Measurements from ENCODE around the gene ZFP92.

DNA sequence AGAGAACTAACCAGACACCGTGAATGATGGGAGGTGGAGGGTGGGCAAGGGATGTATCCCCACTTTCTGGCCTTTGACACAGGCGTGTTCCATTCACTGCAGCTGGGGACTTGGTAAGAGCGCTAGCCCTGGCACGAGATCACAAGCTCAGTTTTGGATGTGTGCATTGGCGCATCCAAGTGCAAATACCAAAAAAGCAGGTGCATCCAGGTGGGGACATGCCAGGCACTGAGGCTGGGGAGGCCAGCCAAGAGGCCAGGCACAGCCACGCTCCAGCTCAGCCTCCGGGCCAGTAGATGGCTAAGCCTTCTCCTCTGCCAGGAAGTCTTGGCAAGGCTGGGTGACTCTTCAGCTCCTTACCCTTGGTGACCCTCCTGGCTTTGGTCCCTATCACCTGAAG, 4.4 kb upstream of the ZFP92 start:
- TF ChIP-seq, protein P1, sequence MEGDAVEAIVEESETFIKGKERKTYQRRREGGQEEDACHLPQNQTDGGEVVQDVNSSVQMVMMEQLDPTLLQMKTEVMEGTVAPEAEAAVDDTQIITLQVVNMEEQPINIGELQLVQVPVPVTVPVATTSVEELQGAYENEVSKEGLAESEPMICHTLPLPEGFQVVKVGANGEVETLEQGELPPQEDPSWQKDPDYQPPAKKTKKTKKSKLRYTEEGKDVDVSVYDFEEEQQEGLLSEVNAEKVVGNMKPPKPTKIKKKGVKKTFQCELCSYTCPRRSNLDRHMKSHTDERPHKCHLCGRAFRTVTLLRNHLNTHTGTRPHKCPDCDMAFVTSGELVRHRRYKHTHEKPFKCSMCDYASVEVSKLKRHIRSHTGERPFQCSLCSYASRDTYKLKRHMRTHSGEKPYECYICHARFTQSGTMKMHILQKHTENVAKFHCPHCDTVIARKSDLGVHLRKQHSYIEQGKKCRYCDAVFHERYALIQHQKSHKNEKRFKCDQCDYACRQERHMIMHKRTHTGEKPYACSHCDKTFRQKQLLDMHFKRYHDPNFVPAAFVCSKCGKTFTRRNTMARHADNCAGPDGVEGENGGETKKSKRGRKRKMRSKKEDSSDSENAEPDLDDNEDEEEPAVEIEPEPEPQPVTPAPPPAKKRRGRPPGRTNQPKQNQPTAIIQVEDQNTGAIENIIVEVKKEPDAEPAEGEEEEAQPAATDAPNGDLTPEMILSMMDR (IDR thresholded peaks at IDR 0.05 in 8 of 11, conservative IDR thresholded peaks at IDR 0.05 in 3 of 11): no peak
- no peak for TF ChIP-seq POLR2A (IDR thresholded peaks at IDR 0.05)
- no peak for TF ChIP-seq POLR2AphosphoS5 (IDR thresholded peaks at IDR 0.05)
